K562 (cell line): Measurements from ENCODE around the gene NT5DC1. TPM values are rescaled to one million over a fixed set of nuclear protein-coding genes. Genes with fewer than 3 reads are reported as not detected.

ENCODE experiments used
- CBFA2T2 ChIP-seq: fragments of 450-650 bp; conservative IDR thresholded peaks from 2 replicates; pipeline ENCODE4 v1.6.1; 2017; ENCODE audit warnings: mild to moderate bottlenecking
- MEIS2 ChIP-seq: fragments of 450-650 bp; IDR thresholded peaks from 2 replicates; pipeline ENCODE4 v1.6.1; 2014; ENCODE audit warnings: mild to moderate bottlenecking; ENCODE audit not compliant: partially characterized antibody
- PKNOX1 ChIP-seq: fragments of 450-650 bp; IDR thresholded peaks from 2 replicates; pipeline ENCODE4 v1.6.1; 2016
- TAL1 ChIP-seq: fragments of 450-650 bp; IDR thresholded peaks from 2 replicates; pipeline ENCODE4 v1.6.1; 2016; ENCODE audit warnings: mild to moderate bottlenecking
- ZNF407 ChIP-seq: fragments of 450-650 bp; IDR thresholded peaks from 2 replicates; pipeline ENCODE4 v1.6.1; 2016; ENCODE audit warnings: low read depth
- ZNF561 ChIP-seq: fragments of 450-650 bp; formaldehyde crosslinking; conservative IDR thresholded peaks from 2 replicates; pipeline ENCODE4 v1.4.0; 2020; ENCODE audit warnings: mild to moderate bottlenecking, moderate library complexity
- polyA plus RNA-seq, 8 experiments: library from polyadenylated mRNA; depleted of rRNA in 4 of 8; stranded (reverse) in 5 of 8; unstranded in 3 of 8; fragments of >200 nt; fragmentation: Nextera tagmentation in 2 of 8; fragmentation: Illumina TruSeq in 1 of 8; extraction: Ambion mirVana in 2 of 8; extraction: Trizol in 1 of 8; gene quantifications; 2 replicates each; pipeline versions ENCODE4 v1.2.1 to v1.2.3, GENCODE V29; 2011 to 2014; ENCODE audit warnings: inconsistent platforms in 1 of 8, missing spikeins in 1 of 8
- total RNA-seq, 7 experiments: library from RNA; depleted of rRNA in 6 of 7; stranded (reverse); fragments of >200 nt in 6 of 7; fragmentation: Illumina TruSeq in 2 of 7; extraction: Trizol in 2 of 7; gene quantifications; 2 replicates each; pipeline versions ENCODE4 v1.2.1 to v1.2.3, GENCODE V29; 2011 to 2021; ENCODE audit warnings: low replicate concordance in 1 of 7

The NT5DC1 gene
- total and polyA plus RNA-seq, 9 of the 15 experiments (the other 6 are each of a cell fraction or from before 2014, with no cell fraction given) = 4.9 to 28.5 (median 16.3) TPM

GRCh38 chr6:116170358-116171057 is 69.9 kb downstream of the NT5DC1 start (continued):
- TF ChIP-seq ZNF407 (no peak), PKNOX1 (peak; percentile 50; the same call in 1 of the 2 replicates), MEIS2 (peak; percentile 39), ZNF561 (CRISPR knock-in tag) (no peak), TAL1 (peak; percentile 27; the same call in 1 of the 2 replicates), CBFA2T2 (peak; percentile 52)
